ENCODE data around the gene PIP5KL1. TPM values are rescaled to one million over a fixed set of nuclear protein-coding genes. Genes with fewer than 3 reads are reported as not detected.

The PIP5KL1 gene
- total and polyA plus RNA-seq, 4 donors = 2.0 to 9.0 (median 4.9) TPM

DNA sequence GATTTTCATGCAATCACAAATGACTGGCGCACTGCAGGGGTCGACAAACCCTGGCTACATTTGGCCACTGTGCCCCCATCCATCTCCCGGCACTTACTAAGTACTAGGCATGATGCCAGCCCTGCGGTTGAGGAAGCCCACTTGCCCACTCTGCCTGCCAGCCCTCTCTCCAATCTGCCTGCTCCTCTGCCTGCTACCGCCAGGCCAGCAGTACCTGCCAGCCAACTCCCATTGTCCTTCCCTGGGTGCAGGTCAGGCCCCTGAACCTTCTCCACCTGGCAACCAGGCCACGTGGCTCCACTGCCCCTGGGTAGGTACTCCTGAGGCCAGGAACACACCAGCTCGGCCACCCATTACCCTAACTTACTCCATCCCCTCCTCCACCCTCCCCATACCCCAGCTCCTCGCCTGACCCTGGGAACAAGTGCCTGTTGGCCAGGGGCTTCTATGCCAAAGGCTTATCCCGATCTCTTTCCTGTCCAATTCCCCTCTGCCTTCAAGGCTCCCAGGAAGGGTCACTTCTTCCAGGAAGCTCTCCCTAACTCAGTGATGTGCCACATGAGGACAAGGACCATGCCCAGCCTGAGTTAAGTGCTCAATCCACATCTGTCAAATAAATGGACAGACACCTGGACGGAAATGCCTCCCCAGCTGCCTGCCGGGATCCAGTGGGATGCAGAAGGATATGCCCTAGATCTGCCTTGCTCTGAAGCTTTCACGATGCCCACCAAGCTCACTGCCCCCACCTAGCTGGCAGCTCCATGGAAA, 43.6 kb upstream of the PIP5KL1 start:
- TF ChIP-seq, protein P1, sequence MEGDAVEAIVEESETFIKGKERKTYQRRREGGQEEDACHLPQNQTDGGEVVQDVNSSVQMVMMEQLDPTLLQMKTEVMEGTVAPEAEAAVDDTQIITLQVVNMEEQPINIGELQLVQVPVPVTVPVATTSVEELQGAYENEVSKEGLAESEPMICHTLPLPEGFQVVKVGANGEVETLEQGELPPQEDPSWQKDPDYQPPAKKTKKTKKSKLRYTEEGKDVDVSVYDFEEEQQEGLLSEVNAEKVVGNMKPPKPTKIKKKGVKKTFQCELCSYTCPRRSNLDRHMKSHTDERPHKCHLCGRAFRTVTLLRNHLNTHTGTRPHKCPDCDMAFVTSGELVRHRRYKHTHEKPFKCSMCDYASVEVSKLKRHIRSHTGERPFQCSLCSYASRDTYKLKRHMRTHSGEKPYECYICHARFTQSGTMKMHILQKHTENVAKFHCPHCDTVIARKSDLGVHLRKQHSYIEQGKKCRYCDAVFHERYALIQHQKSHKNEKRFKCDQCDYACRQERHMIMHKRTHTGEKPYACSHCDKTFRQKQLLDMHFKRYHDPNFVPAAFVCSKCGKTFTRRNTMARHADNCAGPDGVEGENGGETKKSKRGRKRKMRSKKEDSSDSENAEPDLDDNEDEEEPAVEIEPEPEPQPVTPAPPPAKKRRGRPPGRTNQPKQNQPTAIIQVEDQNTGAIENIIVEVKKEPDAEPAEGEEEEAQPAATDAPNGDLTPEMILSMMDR (IDR thresholded peaks at IDR 0.05; ENCODE audit: control extremely low read depth, extremely low read depth) = no peak
- no peak for ATAC-seq (ENCODE audit: insufficient read depth, low FRiP score)
- Histone ChIP-seq H3K27me3 (ENCODE audit: control insufficient read depth in 3 of 3, insufficient read depth in 3 of 3, low read length in 2 of 3) (no peaks in the 10 kb centered on the region), H3K4me1 (ENCODE audit: control insufficient read depth in 5 of 5, insufficient read depth in 5 of 5, low read length in 5 of 5) (peaks cover 13 to 94% (median 45%) of the 10 kb centered on the region in 5 donors), H3K4me3 (no peak overlapping the region), H3K36me3 (ENCODE audit: control insufficient read depth in 4 of 4, insufficient read depth in 4 of 4, low read length in 4 of 4) (peaks cover 0 to 3% (median 0%) of the 10 kb centered on the region in 4 donors), H3K9me3 (ENCODE audit: control insufficient read depth in 4 of 4, insufficient read depth in 3 of 4, low read length in 3 of 4) (no peaks in the 10 kb centered on the region), H3K27ac (ENCODE audit: low read depth in 1 of 2, low read length in 1 of 2) (peak overlapping the region; percentile 35 to 51), H3K9ac (ENCODE audit: insufficient read depth in 1 of 2, low read length in 2 of 2) (no peak overlapping the region)
- 68 to 79% methylated on average over 12 of the region's 12 CpGs for WGBS, 2 donors
- no peak for DNase-seq

DNA sequence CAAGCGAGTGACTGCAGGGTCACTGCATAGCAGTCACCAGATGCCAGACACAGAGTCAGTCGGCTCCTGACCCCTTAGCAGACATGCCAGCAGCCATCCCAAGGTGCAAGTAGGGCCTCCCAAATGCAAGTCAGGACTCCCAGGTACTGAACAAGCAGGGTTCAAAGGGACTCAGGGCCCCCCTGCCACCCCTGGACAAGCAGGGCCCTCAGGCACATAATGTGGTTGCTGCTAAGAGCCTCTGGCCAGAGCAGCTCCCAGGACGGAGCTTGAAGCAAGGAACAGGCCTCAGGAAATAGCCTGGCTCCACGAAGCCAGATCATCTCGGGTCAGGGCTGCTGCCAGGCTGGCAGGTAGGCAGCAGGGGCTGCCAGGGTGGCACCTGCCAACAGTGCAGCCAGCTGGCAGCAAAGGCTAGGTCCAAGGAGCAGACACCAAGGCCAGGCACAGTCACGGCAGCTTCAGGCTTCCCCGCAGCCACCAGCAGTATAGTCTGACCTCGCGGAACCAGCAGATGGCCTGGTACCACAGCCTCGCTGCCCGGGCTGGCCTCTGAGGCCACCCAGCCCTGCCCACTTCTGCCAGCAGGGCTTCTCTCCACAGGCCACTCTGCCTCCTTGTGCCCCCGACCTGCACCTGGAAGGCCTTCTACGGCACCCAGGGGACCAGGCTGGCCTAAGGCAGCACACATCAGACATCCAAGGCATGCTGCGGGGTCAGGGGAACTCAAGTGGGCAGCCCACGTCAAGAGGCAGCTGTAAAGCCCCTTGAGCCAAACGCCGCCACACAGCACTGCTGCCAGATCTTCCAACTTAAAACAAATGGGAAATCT, 42.8 kb upstream of the PIP5KL1 start:
- 67 to 80% methylated on average over 17 of the region's 17 CpGs for WGBS, 2 donors
- Histone ChIP-seq H3K9ac (ENCODE audit: insufficient read depth in 1 of 2, low read length in 2 of 2) (peak overlapping the region in 1 of 2 donors; percentile 33), H3K27ac (ENCODE audit: low read depth in 1 of 2, low read length in 1 of 2) (peak overlapping the region; percentile 35 to 51), H3K4me1 (ENCODE audit: control insufficient read depth in 5 of 5, insufficient read depth in 5 of 5, low read length in 5 of 5) (peaks cover 15 to 94% (median 52%) of the 10 kb centered on the region in 5 donors), H3K4me3 (no peak overlapping the region), H3K36me3 (ENCODE audit: control insufficient read depth in 4 of 4, insufficient read depth in 4 of 4, low read length in 4 of 4) (peaks cover 0 to 3% (median 0%) of the 10 kb centered on the region in 4 donors), H3K27me3 (ENCODE audit: control insufficient read depth in 3 of 3, insufficient read depth in 3 of 3, low read length in 2 of 3) (no peaks in the 10 kb centered on the region), H3K9me3 (ENCODE audit: control insufficient read depth in 4 of 4, insufficient read depth in 3 of 4, low read length in 3 of 4) (no peaks in the 10 kb centered on the region)
- DNase-seq = no peak
- TF ChIP-seq, protein P1 (IDR thresholded peaks at IDR 0.05; ENCODE audit: control extremely low read depth, extremely low read depth) = no peak
- no peak for ATAC-seq (ENCODE audit: insufficient read depth, low FRiP score)

DNA sequence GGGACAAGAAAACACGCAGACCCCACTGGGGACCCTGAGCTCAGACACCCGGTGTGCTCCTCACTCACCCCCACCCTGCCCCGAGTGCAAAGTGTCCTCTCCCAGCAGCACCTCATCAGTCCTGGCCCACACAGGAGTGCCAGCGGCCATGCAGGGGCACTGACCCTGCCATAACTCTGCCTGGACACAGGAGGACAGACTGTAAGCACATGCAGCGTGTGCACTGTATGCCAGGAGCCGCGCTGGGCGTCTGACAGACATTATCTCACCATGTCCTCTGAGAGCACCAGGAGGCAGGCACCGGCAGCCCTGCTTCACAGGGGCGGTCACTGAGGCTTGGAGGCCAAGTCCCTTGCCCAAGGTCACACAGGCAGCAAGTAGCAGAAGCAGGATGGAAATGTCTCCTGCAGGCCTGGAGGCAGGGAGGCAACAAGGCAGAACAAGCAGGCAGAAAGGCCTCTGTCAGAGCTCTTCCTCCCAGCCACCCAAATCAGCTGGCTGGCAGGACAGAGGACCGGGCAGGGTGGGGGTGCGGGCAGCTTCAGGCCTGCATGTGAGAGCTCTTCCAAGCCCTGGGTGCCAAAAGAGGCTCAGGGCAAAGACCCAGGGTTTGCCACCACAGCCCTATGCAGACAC, 41.8 kb upstream of the PIP5KL1 start:
- peak overlapping the region; percentile 40 to 51 for H3K27ac ChIP-seq (ENCODE audit: low read depth in 1 of 2, low read length in 1 of 2)
- no peak overlapping the region for H3K4me3 ChIP-seq
- peaks cover 22 to 94% (median 55%) of the 10 kb centered on the region in 5 donors for H3K4me1 ChIP-seq (ENCODE audit: control insufficient read depth in 5 of 5, insufficient read depth in 5 of 5, low read length in 5 of 5)

More for the DNA sequence above, 41.8 kb upstream of the PIP5KL1 start:
- ATAC-seq (ENCODE audit: insufficient read depth, low FRiP score) (no peak), DNase-seq (no peak)
- Histone ChIP-seq H3K36me3 (ENCODE audit: control insufficient read depth in 4 of 4, insufficient read depth in 4 of 4, low read length in 4 of 4) (peaks cover 0 to 3% (median 0%) of the 10 kb centered on the region in 4 donors), H3K27me3 (ENCODE audit: control insufficient read depth in 3 of 3, insufficient read depth in 3 of 3, low read length in 2 of 3) (no peaks in the 10 kb centered on the region), H3K9ac (ENCODE audit: insufficient read depth in 1 of 2, low read length in 2 of 2) (peak overlapping the region in 1 of 2 donors; percentile 33), H3K9me3 (ENCODE audit: control insufficient read depth in 4 of 4, insufficient read depth in 3 of 4, low read length in 3 of 4) (no peaks in the 10 kb centered on the region)
- WGBS, 2 donors = 77 to 88% methylated on average over 12 of the region's 12 CpGs
- TF ChIP-seq, protein P1 (IDR thresholded peaks at IDR 0.05; ENCODE audit: control extremely low read depth, extremely low read depth) = no peak
